Measurements from ENCODE around the gene BMX.

Gene BMX

DNA sequence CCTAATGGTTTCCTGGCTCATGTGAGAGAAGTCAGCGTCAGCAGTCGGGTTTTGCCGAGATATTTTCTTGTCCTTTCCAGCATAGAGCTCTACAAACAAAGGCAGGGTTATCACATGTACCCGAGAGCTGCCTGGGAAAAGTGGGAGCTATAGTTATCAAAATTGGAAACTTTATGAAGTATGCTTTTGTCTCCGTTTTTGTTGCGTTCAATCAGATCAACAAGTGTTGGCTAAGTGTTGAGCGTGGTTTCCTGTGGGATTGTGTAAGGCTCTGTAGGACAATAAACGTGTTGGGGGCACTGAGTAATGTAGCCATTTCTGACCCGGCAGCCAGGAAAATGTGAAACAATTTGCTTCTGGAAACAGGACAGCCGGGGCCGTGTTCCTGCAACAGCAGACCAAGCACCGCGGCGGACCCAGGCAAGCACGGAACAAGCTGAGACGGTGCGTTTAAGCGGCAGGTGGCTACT lies at the start of gene BMX:
BMX (plus strand) TSS at position 311 of the 470 bp plus-strand sequence. CDS start 7,547 bp downstream, outside the sequence.
- DNase-seq (ENCODE audit: low read depth in 2 of 2), result no peak

DNA sequence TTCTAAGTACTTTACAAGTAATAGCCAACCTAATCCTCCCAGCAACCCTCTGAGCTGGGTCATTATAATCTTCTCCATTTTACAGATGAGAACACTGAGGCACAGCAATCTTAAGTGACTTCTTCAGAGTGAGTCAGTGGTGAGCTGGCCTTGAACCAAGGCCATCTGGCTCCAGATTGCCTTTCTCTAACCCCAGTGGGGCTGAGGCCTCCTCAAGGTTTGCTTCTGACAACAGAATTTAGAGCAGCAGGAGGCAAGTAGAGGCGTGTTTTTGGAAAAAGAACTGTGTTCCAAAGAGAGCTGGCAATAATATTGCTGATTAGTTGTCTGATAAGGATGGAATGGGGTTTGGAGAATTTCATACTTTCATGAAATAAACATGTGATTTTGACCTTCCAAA lies 48.7 kb upstream of the BMX start:
- DNase-seq (ENCODE audit: low read depth in 2 of 2), result no peak

DNA sequence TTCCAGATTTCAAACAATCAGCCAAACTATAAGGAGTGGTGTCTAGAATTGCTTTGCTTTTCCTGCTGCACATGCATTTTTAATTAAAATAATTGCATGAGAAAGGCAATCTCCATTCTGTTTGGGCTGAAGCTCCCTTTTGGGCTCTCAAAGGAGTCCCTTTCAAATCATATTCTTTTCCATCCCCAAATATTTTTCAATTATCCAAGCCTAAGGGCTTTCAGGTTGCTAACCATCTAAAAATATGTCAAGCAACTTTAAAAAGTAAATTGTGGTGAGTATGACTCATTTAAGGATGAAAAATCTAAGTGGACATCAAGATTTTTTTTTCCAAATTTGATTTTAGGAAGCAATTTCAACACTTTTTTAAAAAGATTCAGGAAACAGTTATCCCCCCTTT lies 35.9 kb upstream of the BMX start:
- no peak for DNase-seq (ENCODE audit: low read depth in 2 of 2)

DNA sequence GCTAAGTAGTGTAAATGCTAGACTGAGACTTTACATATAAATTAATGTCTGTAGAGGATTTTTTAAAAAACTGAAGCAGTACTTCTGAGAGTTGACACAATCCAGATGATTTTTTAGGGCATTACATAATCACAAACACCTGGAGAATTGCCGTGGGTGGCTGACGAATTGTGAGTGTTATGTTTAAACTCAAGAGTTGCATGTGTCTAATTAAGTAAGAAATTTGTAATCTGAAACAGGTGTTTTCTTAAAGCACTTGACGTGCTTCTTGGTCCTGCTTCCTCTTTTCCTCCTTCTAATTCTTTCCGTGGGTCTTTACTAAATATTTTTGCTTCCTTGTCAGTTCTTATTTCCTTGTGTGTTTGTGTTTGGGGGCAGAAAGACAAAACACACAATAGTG lies 35.3 kb upstream of the BMX start:
- DNase-seq (ENCODE audit: low read depth in 2 of 2), result peak; percentile 34 to 39

DNA sequence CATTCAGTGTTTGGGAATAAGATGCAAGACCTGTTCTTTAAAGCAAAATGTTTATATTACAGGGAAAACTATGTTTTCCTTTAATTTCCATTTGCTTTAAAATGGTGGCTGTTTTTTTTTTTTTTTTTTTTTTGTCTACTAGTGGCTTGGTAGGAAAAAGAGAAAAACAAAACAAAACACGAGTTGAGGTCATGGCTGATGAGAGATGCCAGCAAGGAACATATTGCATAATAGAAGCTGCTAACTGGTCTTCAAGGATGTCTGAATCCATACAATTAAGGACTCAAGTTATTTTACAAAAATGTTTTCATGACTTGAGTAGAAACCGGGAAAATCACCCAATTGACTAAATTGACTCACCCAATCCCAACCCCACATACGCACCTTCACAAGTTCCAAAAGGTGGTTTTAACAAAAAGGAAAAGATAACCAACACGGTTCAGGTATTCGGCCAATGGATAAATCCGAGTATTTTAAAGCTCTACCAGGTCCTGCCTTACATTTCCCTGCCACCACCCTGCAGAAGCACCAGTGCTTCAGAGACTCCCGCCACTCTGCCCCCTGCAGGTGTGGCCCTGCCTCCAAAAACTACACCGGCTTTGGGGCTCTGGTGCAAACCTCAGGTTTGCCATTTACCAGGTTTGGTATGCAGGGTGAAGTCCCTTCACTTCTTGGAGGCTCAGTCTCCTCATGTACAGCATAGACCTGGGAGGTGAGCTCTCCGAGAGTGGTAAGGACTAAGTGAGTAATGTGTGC lies 34.5 kb upstream of the BMX start:
- no peak for DNase-seq (ENCODE audit: low read depth in 2 of 2)

DNA sequence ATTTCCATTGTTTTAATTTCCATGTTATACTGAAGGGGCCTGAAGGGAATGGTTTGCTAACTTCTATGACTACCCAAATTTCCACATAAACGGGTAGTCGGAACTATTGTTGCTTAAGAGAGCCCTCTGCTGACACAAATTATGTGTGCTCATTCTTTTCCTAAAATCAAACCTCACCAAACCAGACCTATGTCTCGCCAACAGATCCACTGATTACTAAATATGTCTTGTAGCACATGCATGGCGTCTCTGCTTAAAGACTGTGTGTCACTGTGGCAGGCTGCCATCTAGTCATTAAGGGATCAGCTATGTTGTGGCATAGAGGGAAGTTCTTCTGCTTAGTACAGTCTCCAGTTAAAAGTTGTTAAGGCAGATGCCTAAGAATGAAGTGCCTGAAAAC lies 32.6 kb upstream of the BMX start:
- peak; percentile 14 to 15 for DNase-seq (ENCODE audit: low read depth in 2 of 2)

DNA sequence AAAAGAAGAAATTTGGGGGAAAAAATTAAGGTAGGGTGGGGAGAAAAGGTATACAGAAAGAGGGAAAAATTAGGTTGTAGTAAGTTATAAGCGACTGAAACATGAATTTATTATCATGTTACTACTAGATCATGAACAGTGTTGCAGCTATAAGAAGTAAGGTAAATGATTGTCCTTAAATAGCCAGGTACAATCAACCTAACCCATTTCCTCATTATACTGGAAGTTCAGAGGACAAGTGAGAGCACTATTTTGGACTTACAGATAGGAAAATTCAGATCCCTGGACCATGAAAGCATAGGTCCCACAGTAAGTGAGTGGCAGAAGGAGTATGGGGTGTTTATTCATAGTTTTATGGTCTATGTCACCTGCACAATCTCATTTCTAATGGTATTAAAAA lies 31.0 kb upstream of the BMX start:
- no peak for DNase-seq (ENCODE audit: low read depth in 2 of 2)

DNA sequence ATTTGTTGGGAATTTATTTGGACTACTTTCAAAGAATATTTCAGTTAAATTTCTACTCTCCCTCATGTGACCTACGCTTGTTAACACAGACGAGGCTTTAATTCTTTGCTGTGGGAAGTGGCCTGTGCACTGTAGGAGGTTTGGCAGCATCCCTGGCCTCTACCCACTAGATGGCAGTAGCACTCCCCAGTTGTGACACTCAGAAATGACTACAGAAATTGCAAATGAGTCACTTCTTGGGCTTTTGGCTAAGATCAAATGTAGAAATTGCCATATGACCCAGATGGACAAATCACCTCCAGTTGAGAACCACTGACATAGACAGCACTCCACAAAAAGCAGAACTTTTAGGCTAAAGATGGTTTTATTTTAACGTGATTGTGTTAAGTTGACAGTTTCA lies 29.6 kb upstream of the BMX start:
- DNase-seq (ENCODE audit: low read depth in 2 of 2), result peak in 1 of 2 experiments; percentile 17

DNA sequence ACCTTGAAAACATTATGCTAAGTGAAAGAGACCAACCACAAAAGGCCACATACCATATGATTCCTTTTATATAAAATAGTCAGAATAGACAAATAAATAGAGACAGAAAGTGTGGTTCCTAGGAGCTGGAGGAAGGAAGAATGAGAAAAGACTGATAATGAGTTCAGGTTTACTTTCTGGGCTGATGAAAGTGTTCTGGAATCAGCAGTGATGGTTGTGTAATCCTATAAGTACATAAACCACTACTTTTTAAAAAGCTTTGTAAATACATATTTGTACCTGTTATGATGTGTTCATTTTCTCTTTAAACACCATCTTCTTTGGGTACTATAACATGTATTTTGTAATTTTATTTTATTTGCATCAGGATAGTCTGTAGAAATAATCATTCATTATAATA lies 28.1 kb upstream of the BMX start:
- no peak for DNase-seq (ENCODE audit: low read depth in 2 of 2)

DNA sequence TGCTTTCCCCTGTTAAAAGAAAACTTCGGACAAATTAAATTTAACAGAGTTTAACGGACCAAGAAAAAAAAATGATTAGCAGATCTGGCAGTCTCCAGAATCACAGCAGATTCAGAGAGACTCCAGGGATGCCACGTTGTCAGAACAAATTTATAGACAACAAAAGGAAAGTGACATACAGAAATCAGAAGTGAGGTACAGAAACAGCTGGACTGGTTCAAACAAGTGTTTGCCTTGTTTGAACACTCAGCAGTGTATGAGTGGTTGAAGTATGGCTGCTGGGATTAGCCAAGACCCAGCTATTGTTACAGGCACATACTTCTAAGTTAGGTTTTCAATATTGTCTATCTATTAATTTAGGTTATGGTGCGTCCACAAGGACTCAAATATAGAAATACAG lies 26.6 kb upstream of the BMX start:
- DNase-seq (ENCODE audit: low read depth in 2 of 2), result no peak

DNA sequence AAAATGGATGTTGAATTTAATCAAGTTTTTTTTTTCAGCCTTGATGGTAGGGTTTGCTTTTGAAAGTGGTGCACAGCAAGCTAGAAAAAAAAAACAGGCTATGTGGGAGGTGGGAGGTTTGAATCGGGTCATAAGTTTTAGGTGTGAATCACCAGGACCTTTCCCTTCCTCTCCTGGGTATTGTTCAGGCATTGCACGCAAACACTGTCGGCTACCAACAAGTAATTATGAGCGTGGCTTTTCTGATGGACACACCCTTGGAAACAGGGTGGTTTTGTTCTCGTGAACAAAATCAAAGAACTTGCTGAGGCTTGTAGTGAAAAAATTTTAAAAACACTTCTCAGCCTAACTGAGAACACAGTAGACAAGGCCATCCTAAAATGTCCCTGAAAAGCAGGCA lies 25.6 kb upstream of the BMX start:
- DNase-seq (ENCODE audit: low read depth in 2 of 2), result no peak

DNA sequence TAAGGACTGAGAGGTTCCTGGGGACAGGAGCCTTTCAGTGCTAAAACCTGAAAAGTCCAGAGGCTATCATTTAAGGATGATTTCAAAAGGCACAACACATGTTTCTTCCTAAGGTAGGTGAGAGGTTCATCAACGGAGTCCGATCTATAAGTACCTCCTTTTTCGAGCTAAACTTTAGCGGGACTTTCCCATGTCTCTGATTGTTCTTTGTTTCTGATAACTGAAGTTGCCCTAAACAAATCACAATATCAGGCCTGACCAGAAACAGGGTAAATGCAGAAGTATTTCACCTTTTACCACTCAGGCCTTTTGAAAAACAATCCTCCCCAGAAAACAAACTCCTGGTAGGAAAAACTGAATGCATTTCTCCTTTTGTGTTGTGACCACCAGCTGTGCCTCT lies 25.1 kb upstream of the BMX start:
- no peak for DNase-seq (ENCODE audit: low read depth in 2 of 2)

DNA sequence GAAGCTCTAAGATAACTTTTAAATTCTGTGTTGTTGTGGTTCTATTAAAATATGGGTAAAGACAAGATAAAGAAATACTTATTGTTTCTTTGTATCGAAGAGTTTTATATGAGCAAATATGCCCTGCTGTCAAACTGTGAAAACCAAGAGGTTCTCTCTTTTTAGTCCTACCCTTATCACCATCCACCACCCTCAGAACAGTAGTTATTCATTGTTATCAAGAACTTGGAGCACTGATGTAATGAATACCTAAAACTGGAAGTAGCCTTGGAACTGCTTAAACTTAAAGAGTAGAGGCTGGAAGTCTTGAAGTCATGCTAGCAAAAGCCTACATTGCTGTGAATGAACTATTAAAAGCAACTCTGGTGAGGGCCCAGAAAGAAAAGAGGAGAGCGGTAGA lies 16.7 kb upstream of the BMX start:
- no peak for DNase-seq (ENCODE audit: low read depth in 2 of 2)

DNA sequence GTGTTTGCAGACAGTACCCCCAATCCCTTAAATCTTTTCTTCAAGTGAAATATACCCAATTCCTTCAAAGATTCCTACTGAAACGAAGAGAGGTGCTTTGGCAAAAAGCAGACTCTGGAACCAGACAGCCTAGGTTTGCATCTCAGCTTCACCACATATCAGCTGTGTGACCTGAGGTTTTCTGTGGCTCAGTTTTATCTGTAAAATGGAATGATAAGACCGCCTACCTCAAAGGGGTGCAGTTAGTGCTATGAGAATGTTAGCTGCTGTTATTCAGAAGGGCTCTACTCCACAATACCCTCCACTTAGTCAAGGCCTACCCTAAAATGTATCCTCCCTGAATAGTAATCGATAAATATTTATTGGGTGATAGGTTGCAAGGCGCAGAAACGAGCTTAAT lies 8.1 kb upstream of the BMX start:
- no peak for DNase-seq (ENCODE audit: low read depth in 2 of 2)

DNA sequence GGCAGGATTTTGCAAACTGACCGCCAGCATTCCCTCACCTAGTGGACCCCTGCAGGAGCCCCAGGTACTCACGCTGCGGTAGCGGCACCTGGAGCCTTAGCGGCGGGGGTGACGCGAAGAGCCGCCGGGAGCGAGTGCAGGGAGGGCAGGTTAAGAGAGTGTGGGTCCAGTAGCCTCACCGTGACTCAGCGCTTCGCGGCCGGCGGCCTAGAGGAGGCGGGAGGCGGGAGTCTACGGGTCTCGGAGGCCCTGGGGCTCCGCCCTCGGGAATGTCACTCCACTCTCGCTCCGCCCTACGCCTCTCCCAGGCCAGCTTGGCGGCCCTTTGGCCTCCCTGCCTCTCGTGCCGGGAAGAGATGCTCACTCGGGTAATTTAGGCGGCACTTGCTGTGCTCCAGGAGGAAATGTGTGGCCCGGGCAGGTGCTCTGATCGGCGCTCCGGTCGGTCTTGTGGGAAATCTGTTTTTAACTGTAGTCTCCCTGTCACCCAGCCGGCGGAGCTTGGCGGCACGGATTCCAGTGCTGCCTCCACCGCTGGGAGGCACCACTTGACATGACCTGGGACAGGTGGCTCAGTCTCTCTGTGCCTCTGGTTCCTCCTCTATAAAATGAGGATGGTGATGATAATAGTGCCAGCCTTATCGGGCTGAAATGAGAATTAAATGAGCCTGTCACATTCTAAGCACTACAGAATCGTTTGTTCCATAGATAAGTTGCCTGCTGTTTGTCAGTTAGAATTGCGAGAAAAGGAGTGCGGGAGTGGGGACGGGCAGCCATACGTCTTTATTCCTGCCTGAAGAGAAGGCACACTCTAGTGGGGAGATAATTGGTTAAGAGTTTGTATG lies 7.3 kb upstream of the BMX start, which contains the start of gene PIR:
PIR (minus strand) TSS at position 216 of the 845 bp plus-strand sequence. CDS start 2,076 bp downstream, outside the sequence.
- peak; percentile 24 for DNase-seq (ENCODE audit: low read depth in 2 of 2)

DNA sequence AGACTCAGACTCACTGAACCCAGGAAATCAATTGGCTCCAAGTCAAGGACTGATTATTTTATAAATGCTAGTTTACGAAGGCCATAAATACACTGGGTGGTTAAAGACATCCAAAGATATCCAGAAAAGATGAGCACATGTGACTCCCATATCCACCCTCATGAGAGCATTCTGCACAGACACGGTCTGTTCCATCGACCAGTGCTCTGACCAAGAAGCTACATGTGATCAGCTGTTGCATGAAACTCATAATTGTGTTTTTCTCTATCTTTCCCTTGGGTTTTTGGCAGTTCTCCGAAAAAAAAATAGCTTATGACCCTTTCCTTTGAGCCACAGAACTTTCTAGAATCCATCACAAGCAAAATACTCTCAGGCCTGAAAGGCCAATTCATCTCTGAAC lies 4.8 kb upstream of the BMX start:
- DNase-seq (ENCODE audit: low read depth in 2 of 2), result no peak

DNA sequence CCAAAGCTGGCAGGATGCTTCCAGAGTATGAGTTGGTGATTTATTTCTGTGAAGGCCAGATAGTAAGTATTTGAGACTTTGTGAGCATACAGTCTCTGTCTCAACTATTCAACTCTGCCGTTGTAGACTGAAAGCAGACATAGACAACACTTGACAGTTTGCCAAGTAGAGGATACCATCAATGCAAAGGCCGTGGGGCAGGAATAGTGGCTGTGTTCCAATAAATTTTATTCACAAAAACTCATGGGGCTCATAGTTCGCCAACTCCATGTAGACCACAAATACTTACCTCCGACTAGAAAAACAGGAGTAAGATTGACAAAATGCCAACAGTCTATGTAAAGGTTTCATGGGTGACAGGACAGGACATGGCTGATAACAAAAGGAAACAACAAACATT lies 3.8 kb upstream of the BMX start:
- no peak for DNase-seq (ENCODE audit: low read depth in 2 of 2)

DNA sequence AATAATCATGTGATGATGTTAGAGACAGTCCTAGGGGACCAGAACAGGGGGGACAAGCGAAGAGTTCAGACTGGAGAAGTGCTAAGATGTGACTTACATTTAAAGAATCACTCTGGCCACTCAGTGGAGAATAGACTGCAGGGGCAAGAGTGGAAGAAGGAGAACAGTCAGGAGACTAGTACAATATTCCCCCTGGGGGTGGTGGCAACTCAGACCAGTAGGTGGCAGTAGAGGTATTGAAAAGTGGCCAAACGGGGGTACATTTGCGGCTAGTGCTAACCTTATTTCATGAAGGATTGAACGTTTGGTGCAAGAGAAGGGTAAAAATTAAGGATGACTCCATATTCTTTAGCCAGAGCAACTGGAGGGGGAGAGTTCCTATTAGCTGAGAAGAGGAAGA lies 2.7 kb upstream of the BMX start:
- DNase-seq (ENCODE audit: low read depth in 2 of 2), result peak in 1 of 2 experiments; percentile 5

DNA sequence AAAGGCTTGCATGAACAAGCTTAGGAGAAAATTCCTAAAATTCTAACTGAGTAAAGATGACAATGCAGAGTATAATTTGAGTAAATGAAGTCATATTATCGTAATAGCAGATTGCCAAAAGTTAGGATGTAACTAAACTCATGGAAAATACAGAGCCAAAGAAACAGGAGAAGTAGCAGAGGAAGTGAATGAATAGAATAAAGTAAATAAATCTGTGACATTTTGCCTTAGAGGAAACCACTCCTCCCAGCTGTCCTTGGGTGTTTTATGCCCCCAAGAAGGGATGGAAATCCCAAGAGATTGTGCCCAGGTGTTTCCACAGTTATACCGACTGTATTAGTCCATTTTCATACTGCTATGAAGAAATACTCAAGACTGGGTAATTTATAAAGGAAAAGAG lies 1.9 kb upstream of the BMX start:
- DNase-seq (ENCODE audit: low read depth in 2 of 2), result no peak

DNA sequence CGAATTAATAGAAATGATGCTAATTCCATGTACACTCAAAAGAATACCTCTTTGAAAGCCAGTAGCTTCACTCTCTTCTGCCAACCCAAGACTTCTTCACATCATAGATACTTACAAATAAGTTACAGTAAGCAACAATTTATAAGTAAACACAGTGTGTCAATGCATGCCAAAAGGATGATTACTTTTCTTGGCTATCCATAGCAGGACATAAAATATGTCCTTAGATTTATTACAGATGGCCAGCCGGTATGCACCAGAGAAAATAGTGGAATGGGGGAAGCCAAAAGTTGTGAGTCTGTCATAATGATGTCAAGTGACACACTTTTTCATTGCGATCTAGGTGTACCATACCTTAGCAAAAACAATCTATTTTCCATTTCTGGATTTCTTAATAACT lies 631 bp upstream of the BMX start:
- DNase-seq (ENCODE audit: low read depth in 2 of 2), result no peak

DNA sequence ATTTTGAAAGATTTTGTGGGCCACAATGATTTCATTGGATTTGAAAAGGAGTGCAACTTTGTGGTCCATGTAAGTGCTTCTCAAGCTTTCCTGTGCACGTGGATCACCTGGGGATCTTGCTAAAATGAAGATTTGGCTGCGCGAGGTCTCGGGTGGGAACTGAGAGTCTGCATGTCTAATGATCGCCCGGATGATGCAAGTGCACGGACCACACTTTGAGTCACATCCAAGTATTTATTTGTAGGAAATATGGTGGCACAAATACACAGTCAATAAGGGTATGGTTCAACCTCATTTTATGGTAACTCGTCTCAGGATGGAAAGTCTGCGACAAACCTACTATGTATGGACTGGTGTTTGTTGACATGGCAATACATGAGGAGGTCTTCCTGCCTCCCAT lies 899 bp downstream of the BMX start:
- DNase-seq (ENCODE audit: low read depth in 2 of 2), result no peak

DNA sequence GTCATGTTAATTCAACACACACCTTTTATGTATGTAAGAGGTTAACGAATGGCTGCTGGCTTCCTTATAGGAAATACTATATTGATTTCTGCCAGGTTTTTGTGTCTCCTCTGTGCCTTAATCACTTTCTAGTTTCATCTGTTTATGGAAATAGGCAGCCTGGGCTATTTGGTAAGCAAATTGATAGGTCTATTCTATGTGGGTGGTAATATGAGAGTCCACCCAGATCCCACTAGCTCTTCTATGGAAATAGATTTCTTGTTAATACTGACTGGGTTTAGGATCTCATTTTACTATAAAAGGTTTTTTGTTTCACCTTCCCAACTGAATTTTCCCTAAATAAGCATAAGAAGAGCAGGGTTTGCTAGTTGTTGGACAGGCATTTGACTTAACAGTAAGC lies 4.1 kb downstream of the BMX start:
- no peak for DNase-seq (ENCODE audit: low read depth in 2 of 2)

DNA sequence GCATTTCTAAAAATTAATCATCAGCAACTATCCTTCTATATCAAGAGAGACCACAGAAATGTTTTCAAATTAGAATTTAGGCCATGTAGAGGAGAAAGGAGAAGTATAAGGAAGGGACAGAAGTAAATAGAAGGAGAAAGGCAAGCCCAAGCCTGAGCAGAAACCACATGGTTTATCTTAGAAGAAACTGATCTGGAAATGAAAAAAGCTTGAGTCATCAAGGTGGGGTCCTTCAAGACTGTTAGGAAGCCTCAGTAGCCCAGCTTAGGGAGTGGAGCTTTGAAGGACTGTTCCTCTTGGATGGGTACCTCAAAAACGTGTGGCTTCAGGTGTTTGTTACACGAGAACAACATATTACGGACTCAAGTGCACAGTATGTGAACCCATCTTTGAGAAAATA lies 4.5 kb downstream of the BMX start:
- no peak for DNase-seq (ENCODE audit: low read depth in 2 of 2)
